Inflammatory macrophage (primary cell): ENCODE data around the gene COBL.

Experiments
- DNase-seq, 2 donors: peaks; one replicate each; pipeline ENCODE4 v3.0.0-alpha.2; 2020 to 2022

COBL gene

DNA sequence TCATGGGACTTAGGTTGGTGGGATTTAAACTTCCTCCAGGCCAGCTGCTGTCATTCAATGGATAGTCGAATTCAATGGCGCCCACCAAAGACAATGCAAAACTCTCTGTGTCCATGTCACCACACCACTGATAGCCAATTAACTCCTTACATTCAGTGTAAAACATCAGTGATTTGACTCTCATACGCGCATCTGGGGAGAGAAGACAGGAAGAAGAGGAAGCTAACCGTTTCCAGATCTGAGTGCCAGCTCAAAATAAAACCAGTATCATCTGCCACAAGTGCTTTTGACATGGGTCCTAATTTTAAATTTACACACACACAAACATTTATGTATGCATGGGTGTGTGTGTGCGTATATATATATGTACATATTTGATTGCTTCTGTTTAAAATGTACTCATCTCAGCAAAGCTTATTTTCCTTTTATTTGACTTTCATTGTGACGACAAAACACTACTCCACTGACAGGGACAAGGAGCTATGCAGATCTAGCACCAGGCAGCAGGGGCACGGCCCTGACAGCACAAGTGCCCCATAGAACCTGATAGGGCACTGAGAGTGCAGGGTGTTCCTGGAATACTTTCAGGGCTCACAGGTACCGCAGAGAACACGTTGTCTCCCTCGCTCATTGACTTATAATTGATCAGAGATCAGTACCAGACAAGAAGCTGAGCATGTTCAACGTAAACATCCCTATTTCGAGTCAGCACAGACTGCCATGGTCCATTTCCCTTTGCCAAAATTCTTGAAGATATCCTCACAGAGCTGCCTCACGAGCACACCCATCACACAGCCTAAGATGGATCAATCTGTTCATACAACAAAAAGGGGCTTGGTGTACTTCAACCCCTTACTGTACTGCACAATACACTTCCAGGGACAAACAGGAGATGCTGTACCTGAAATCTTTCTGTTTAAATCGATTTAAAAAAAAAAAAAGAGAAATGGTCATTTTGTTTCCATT lies 176.1 kb downstream of the COBL start:
- no peak for DNase-seq

DNA sequence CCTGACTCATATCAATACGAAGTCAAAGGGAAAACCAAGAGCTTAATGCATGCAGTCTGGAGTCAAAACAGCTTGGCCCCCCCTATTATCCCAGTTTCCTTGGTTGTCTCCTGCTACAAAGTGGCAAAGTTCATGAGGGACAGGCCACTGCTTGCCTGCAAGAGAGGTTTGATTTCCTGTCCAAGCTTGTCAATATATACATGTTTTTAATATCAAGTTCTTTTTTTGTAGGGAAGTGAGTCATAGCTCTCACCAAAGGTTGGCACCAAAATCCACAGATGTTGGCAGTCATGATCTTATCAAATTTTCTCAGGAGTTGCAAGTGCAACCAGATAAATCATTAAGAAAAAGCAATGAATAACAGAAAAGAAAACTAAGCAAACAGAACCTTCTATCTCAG lies 176.8 kb downstream of the COBL start:
- DNase-seq: no peak

GRCh38 chr7:51138123-51139085 lies 178.2 kb downstream of the COBL start:
- no peak for DNase-seq

GRCh38 chr7:51135576-51135975 lies 181.0 kb downstream of the COBL start:
- no peak for DNase-seq

GRCh38 chr7:51134013-51134441 lies 182.6 kb downstream of the COBL start:
- DNase-seq: no peak

GRCh38 chr7:51132661-51133060 lies 183.9 kb downstream of the COBL start:
- DNase-seq: no peak

DNA sequence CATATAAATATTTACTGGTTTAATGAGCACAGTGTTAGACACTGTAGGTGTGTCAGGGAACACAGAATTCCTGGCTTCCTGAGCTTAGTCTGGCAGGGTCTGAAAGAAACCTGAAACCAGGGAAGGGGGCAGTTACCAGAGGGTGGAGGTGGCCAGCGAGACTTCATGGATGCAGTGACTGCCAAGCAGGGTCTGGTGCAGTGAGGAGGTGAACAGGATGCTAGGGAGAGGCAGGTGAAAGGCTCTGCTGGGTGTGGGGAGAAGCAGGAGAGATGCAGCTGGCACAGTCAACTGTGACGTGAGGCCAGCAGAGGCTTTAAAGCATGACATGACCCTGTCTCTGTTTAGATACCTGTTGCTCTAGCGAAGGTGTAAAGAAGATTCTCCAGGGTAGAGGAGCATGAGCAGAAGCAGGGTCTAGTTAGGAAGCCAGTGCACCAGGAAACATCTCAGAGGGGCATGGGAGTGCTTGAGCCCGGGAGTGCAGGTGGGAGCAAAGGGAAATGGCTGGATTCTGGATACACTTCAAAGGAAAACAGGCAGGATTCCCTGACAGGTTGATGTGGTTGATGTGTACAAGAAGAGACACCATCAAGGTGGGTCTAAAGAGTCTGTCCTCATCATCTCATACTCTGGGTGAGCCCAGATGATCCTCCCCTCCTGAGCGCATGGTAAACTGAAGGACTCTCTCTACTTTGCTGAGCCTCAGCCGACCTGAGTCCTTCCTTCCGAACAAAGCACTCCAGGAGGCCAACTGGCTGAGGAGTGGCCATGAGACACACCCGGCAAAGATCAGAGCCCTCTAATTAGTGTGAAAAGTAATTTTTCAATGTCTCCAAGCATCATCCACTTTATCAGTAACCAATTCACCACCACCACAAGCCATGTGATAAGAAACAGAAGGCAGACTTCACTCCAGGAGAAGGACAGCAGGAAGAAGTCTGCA lies 186.8 kb downstream of the COBL start:
- DNase-seq: no peak

DNA sequence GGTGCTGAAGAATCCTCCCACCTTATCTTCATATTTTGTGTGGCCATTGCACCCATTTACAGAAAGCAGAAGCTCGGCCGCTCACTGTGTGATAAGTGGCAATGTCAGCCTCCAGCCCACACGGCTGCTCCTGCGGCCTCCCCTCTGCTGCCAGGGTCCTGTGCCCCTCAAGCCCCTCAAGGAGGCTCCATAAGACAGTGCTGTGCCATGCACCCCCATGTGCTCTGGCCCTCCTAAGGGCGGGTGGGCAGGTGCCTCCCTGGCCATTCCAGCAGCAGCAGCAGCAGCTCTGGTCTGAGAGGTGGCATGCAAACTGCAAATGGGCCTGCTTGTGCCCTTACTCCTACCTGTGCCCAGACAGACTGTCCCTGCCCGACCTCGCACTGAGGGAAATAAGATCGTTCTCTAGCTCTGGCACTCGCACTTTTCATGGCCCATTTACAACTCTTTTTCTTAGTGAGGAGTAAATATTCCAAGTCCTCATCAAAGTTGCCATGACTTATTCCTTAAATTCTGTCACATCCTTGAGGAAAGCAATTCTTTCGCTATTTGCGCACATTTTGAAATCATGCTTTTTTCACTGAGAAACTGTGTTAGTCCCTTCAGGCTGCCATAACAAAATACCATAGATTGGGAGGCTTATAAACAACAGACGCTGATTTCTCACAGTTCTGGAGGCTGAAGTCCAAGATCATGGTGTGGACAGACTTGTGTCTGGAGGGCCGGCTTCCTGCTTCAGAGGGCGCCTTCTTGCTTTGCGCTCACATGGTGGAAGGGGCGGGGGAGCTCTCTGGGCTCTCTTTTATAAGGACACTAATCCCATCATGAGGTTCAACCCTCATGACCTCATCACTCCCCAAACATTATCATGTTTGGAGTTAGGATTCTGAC lies 187.8 kb downstream of the COBL start:
- DNase-seq: no peak

DNA sequence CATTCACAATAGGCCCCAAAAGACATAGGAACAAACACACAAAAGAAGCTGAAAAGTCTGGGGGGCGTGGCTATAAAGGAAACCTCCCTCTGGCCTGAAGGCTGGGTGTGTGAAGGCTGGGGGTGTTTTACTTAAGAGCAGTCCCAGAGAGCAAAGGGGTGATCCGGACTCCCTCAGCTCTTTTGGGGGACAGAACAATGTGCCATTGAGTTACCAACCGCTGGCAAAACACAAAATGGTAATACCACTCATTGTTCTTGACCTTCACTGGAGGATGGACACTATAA lies 189.0 kb downstream of the COBL start:
- no peak for DNase-seq

- no peak for DNase-seq
These were observed 189.6 kb downstream of the COBL start for GRCh38 chr7:51126813-51127617.

GRCh38 chr7:51126324-51126723 lies 190.3 kb downstream of the COBL start:
- DNase-seq: no peak

DNA sequence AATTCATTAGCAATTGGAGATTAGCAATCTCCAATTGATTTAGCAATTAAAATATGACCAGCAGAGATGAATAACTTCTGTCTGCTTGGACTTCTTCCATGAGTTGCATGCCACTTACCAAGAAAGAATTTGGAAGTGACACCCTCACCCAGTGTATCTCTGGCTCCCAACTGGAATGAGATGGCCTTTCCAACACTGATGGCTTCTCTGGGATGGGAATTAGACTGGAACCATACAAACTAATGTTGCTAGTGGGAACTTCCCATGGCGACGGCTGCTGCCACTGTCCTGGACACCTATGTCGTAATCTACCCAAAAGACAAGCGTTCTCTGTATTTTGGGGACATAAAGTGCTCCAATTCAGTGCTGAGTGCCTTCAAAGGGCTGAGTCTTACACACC lies 192.3 kb downstream of the COBL start:
- DNase-seq: no peak

- peak; percentile 93 to 98 for DNase-seq
These were observed 193.1 kb downstream of the COBL start for GRCh38 chr7:51123322-51124019.

DNA sequence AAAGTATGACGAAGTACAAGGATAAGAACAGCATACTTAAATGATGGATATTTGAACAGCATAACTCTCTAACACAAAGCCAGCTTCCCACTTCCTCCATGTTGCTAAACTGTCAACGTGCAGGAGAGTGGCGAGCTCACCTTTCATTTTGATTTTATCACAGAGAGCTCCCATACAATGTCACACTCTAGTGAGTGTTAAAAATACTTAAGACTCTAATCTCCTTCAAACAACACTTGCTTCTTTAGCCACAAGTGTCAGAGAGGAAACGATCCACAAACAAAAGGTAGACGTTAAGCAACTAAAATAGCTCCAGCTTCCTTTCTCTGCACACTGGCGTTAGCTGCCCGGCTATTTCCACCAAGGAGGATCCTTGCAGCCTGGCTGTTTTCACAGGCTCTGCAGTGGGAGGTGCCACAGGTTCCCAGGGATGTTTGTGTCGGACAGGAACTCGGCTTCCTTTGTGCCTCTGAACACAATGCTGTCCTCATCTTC lies 194.6 kb downstream of the COBL start:
- peak; percentile 12 to 43 for DNase-seq

- no peak for DNase-seq
These were observed 195.4 kb downstream of the COBL start for GRCh38 chr7:51121036-51121790.

DNA sequence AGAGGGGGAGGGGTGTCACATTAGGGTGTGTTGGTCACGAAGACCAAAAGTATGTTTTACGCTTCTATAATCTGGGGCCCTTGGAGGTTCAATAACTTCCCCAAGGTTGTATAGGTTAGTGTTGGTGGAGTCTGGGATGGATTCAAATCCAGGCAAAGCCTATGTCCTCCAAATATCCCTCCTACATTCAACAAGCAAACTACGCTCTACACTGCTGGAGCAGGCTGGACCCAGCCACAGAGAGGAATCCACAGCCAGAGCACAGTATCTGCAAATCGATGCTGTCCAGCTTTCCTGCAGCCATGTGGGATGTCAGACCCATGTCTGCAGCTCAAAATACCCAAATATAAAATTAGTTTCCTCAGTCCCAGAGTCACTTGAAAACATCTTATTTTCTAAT lies 198.0 kb downstream of the COBL start:
- DNase-seq: no peak

DNA sequence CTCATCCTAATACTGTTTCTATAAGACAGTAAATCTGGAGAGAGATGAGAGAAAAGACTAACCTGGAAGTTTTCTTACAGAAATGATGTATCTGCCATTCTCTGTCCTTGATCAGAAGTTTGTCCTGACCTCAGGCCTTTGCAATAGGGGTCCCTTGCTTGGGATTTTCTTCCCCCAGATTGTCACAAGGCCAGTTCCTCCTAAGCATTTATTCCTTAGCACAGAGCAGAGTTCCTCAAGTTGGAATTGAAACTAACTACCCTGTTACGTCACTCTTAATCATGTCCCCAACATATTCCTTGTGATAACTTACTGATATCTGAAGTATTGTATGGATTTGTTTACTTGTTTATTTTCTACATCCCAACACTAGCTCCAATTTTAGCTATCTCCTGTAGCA lies 202.1 kb downstream of the COBL start:
- DNase-seq: peak; percentile 39 to 70

GRCh38 chr7:51113962-51114361 lies 202.6 kb downstream of the COBL start:
- no peak for DNase-seq

GRCh38 chr7:51113560-51113959 lies 203.0 kb downstream of the COBL start:
- no peak for DNase-seq
